HG03565 (cell line): ENCODE results near the gene ACP5.

Source experiments
- ATAC-seq: cut with Tn5 transposase; IDR thresholded peaks from one replicate; pipeline ENCODE4 v1.9.1; 2021; ENCODE audit warnings: mild to moderate bottlenecking, moderate library complexity; ENCODE audit not compliant: unreplicated experiment

ACP5 gene

DNA sequence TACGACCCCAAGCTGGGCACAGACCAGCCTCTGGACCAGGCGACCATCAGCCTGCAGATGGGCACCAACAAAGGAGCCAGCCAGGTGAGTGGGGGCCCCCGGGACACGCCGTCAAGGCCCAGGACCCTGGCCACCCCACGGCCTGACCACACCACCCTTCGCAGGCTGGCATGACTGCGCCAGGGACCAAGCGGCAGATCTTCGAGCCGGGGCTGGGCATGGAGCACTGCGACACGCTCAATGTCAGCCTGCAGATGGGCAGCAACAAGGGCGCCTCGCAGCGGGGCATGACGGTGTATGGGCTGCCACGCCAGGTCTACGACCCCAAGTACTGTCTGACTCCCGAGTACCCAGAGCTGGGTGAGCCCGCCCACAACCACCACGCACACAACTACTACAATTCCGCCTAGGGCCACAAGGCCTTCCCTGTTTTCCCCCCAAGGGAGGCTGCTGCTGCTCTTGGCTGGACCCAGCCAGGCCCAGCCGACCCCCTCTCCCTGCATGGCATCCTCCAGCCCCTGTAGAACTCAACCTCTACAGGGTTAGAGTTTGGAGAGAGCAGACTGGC is 28.0 kb downstream of the ACP5 start:
- ATAC-seq = no peak

- no peak for ATAC-seq
Observed at GRCh38 chr19:11547929-11548700, 29.3 kb downstream of the ACP5 start.

DNA sequence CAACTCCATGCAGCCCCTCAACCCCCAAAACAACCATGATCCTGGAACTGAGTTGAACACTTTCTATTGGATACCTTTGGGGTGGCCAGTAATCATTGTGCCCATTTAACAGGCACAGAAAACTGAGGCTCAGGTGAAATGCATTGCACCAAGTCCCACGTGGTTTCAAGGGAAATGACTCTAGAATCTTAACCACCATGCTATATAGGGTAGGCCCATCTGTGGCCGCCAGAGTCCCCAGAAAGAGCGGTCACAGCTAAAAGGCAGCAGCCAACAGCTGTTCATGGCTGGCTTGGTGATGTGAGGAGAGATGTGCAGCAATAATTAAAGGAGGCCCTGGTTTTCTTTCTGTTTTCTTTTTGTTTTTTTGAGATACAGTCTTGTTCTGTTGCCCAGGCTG is 36.2 kb downstream of the ACP5 start:
- no peak for ATAC-seq

DNA sequence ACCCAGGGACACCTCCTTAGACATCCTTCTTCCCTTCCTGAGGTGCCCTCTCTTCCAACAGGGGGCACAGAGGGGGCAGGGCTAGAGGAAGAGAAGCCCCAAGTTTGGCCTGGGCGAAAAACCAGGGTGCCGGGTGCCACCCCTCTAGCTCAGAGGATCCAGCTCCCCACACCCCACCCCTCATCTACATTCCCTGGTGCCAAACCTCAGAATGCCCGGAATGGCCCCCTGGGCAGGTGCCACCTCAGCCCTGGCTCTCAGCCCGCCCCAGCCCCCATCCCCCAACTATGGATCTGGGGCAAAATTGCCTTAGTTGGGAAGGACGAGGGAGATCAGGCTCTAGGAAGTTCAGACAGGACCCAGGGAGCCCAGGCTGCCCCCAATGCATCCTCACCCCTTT is 36.8 kb downstream of the ACP5 start:
- ATAC-seq = no peak

- no peak for ATAC-seq
Observed at GRCh38 chr19:11539495-11540365, 37.7 kb downstream of the ACP5 start.

DNA sequence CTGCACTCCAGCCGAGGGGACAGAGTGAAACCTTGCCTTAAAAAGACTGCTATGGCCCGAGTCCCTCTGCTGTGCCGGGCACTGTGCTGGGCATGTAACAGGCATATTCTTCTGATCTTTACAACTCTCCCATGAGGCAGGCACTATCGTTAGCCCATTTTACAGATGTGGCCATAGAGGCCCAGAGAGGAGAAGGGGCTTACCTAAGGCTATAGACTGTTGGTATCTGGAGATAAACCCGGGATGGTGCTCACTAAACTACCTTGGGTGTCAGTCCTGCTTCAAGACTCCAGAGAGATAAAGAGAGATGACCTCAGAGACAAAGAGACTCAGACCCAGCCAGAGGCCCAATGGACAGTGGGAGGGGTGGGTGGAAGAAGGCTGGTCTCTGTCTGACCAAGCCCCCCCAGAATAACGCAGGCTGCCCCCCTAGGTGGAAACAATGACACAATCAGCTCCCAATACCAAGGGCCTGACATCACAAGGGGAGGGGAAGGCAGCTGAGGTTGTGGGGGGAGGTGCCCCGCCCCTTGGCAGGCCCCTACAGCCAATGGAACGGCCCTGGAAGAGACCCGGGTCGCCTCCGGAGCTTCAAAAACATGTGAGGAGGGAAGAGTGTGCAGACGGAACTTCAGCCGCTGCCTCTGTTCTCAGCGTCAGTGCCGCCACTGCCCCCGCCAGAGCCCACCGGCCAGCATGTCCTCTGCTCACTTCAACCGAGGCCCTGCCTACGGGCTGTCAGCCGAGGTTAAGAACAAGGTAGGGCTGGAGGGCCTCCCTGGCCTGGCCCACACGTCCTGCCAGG is 39.0 kb downstream of the ACP5 start, which contains the start of gene CNN1:
CNN1 (plus strand) TSS at position 620 of the 805 bp plus-strand sequence; CDS start at position 697, 77 bp downstream.
- no peak for ATAC-seq

- ATAC-seq = peak; percentile 52
Observed at GRCh38 chr19:11535792-11536595, 41.5 kb downstream of the ACP5 start.

GRCh38 chr19:11534948-11535347 is 42.5 kb downstream of the ACP5 start:
- no peak for ATAC-seq

DNA sequence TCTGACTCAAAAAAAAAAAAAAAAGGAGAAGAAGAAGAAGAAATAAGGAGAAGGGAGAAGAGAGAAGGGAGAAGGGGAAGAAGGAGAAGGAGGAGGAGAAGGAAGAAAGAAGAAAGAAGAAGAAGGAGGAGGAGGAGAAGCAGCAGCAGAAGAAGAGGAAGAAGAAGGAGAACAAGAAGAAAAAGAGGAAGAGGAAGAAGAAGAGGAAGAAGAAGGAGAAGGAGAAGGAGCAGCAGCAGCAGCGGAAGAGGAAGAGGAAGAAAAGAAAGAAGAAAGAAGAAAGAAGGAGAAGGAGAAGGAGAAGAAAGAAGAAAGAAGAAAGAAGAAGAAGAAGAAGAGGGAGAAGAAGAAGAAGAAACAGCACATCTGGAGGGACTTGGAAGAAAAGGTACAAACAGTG is 42.9 kb downstream of the ACP5 start:
- ATAC-seq = no peak

DNA sequence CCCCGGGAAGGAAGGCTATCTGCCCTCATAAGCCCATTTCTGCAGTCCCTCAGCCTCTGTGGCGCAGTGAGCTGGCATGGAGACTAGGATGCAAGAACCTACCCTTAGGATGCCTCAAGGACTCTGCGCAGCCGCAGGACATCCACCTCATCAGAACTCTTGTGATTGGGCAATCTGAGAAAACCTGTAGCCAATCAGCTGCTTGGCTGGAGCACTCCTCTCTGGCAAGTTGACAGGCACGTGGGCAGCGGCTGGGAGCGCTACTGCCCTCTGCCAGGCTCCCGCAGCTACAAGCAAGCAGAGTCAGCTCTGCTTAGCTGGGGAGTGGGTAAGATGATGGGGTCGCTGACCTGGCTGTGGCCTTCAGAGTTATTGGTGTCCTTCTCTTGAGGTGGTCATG is 47.0 kb downstream of the ACP5 start:
- no peak for ATAC-seq

GRCh38 chr19:11528551-11529341 is 48.7 kb downstream of the ACP5 start, which contains the start of gene ECSIT:
Gene ECSIT (minus strand): TSS chr19:11529134. CDS start chr19:11519170, 9,964 bp downstream.
- peak; percentile 94 for ATAC-seq
